KMS-11 (cell line): ENCODE measurements around the gene UBE2R2.
"Not testable (repeated sequence)": the region's sequence is repeated elsewhere in the genome, so short reads cannot be mapped to it uniquely, and the experiment has no call there.

Experiments used
- H2AFZ ChIP-seq: fragments of 200-600 bp; sonication (generic); 2 replicates; pipeline ENCODE4 v1.6.1; 2016; ENCODE audit warnings: antibody characterized with exemption, mixed run types, low read depth
- H3K27ac ChIP-seq: fragments of 200-600 bp; sonication (generic); 2 replicates; pipeline ENCODE4 v1.6.1; 2016; ENCODE audit warnings: mild to moderate bottlenecking, mixed run types
- H3K27me3 ChIP-seq: fragments of 200-600 bp; sonication (generic); 2 replicates; pipeline ENCODE4 v1.6.1; 2017; ENCODE audit warnings: mild to moderate bottlenecking, low read depth, mixed run types, moderate library complexity; ENCODE audit not compliant: insufficient read depth
- H3K36me3 ChIP-seq: fragments of 200-600 bp; sonication (generic); 2 replicates; pipeline ENCODE4 v1.6.1; 2017; ENCODE audit warnings: mild to moderate bottlenecking, mixed run types; ENCODE audit not compliant: insufficient read depth
- H3K4me1 ChIP-seq: fragments of 200-600 bp; sonication (generic); 2 replicates; pipeline ENCODE4 v1.6.1; 2016; ENCODE audit warnings: mild to moderate bottlenecking, low read depth, mixed run types; ENCODE audit not compliant: poor library complexity, severe bottlenecking
- H3K4me2 ChIP-seq: fragments of 200-600 bp; sonication (generic); 2 replicates; pipeline ENCODE4 v1.7.0; 2016; ENCODE audit warnings: mild to moderate bottlenecking, mixed run types
- H3K4me3 ChIP-seq: fragments of 200-600 bp; sonication (generic); IDR thresholded peaks from 2 replicates; pipeline ENCODE4 v1.6.1; 2017; ENCODE audit warnings: low read depth, low read length, mixed read lengths; ENCODE audit not compliant: insufficient read depth
- H3K79me2 ChIP-seq: fragments of 200-600 bp; sonication (generic); 2 replicates; pipeline ENCODE4 v1.6.1; 2016; ENCODE audit warnings: low read depth, mixed run types; ENCODE audit not compliant: insufficient read depth
- H3K9ac ChIP-seq: fragments of 200-600 bp; sonication (generic); 2 replicates; pipeline ENCODE4 v1.6.1; 2016; ENCODE audit warnings: mild to moderate bottlenecking, mixed run types
- H4K20me1 ChIP-seq: fragments of 200-600 bp; sonication (generic); 2 replicates; pipeline ENCODE4 v1.6.1; 2016; ENCODE audit warnings: mild to moderate bottlenecking, mixed run types; ENCODE audit not compliant: insufficient read depth
- CTCF ChIP-seq: fragments of 200-600 bp; sonication (generic); conservative IDR thresholded peaks from 2 replicates; pipeline ENCODE4 v1.6.1; 2017; ENCODE audit warnings: low read depth, mild to moderate bottlenecking, antibody characterized with exemption, low read length, moderate library complexity, mixed read lengths

The UBE2R2 gene

GRCh38 chr9:33861917-33862453 lies 45.0 kb downstream of the UBE2R2 start:
- no peak overlapping the region for H3K4me2 ChIP-seq
- H3K36me3 ChIP-seq: no peaks in the 10 kb centered on the region
- no peaks in the 10 kb centered on the region for H3K4me1 ChIP-seq
- no peak overlapping the region for H3K27ac ChIP-seq
- peaks cover 55% of the 10 kb centered on the region; the same call in 1 of the 2 replicates for H3K79me2 ChIP-seq
- H3K27me3 ChIP-seq: no peaks in the 10 kb centered on the region
- no peak overlapping the region for H3K4me3 ChIP-seq
- H2AFZ ChIP-seq: no peak overlapping the region
- no peak for TF ChIP-seq CTCF
- H4K20me1 ChIP-seq: peaks cover 4% of the 10 kb centered on the region; the same call in 1 of the 2 replicates
- no peak overlapping the region for H3K9ac ChIP-seq

DNA sequence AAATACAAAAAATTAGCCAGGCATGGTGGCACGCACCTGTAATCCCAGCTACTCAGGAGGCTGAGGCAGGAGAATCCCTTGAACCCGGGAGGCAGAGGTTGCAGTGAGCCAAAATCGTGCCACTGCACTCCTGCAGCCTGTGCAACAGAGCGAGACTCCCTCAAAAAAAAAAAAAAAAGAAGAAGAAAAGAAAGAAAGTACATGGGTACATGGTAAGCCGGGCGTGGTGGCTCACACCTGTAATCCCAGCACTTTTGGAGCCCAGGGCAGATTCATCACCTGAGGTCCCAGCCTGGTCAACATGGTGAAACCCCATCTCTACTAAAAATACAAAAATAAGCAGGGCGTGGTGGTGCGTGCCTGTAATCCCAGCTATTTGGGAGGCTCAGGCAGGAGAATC lies 46.1 kb downstream of the UBE2R2 start:
- not testable (repeated sequence) for H3K4me1 ChIP-seq, H3K4me2 ChIP-seq, H3K4me3 ChIP-seq, H3K27me3 ChIP-seq, H2AFZ ChIP-seq, H3K27ac ChIP-seq, H3K9ac ChIP-seq, H3K36me3 ChIP-seq
- peaks cover 57% of the 10 kb centered on the region; the same call in 1 of the 2 replicates for H3K79me2 ChIP-seq
- H4K20me1 ChIP-seq: peaks cover 11% of the 10 kb centered on the region; the same call in 1 of the 2 replicates

- Histone ChIP-seq H3K79me2 (peaks cover 70% of the 10 kb centered on the region), H2AFZ (no peak overlapping the region), H4K20me1 (0 out of 2 replicates have a peak, but pooled peaks cover 7% of the 10 kb centered on the region), H3K36me3 (no peaks in the 10 kb centered on the region), H3K4me1 (peaks cover 9% of the 10 kb centered on the region), H3K27me3 (no peaks in the 10 kb centered on the region), H3K4me3 (no peak overlapping the region), H3K27ac (no peak overlapping the region), H3K9ac (no peak overlapping the region), H3K4me2 (no peak overlapping the region)
- TF ChIP-seq CTCF: no peak
These were observed 50.9 kb downstream of the UBE2R2 start for GRCh38 chr9:33867747-33868439.

GRCh38 chr9:33868440-33868973 lies 51.5 kb downstream of the UBE2R2 start:
- no peak overlapping the region for H3K4me2 ChIP-seq

GRCh38 chr9:33869243-33869642 lies 52.3 kb downstream of the UBE2R2 start:
- not testable (repeated sequence) for H3K9ac ChIP-seq, H4K20me1 ChIP-seq, H3K27me3 ChIP-seq, H3K4me1 ChIP-seq, H2AFZ ChIP-seq, H3K27ac ChIP-seq, H3K4me3 ChIP-seq, H3K36me3 ChIP-seq, H3K4me2 ChIP-seq
- H3K79me2 ChIP-seq: peaks cover 73% of the 10 kb centered on the region

More at GRCh38 chr9:33868440-33868973, 51.5 kb downstream of the UBE2R2 start:
- no peak for TF ChIP-seq CTCF
- Histone ChIP-seq H2AFZ (no peak overlapping the region), H3K79me2 (peaks cover 74% of the 10 kb centered on the region), H3K4me3 (no peak overlapping the region), H3K36me3 (no peaks in the 10 kb centered on the region), H3K27ac (no peak overlapping the region), H3K4me1 (peaks cover 9% of the 10 kb centered on the region), H4K20me1 (0 out of 2 replicates have a peak, but pooled peaks cover 7% of the 10 kb centered on the region), H3K9ac (no peak overlapping the region), H3K27me3 (no peaks in the 10 kb centered on the region)
